ENCODE results near the gene DENND6B. TPM values are rescaled to one million over a fixed set of nuclear protein-coding genes. Genes with fewer than 3 reads are reported as not detected.

The DENND6B gene
- total RNA-seq, 1 donor from 2014 or later: 2.7 TPM

- no peak for DNase-seq (ENCODE audit: extremely low spot score in 2 of 2)
- Histone ChIP-seq H3K4me1 (peaks cover 12% of the 10 kb centered on the region), H3K36me3 (peaks cover 0 to 88% of the 10 kb centered on the region in 2 donors), H3K27ac (peak overlapping the region; percentile 65), H3K27me3 (no peaks in the 10 kb centered on the region), H3K4me3 (no peak overlapping the region), H3K9me3 (no peaks in the 10 kb centered on the region)
- TF ChIP-seq POLR2A (IDR thresholded peaks at IDR 0.05) (no peak), POLR2AphosphoS5 (IDR thresholded peaks at IDR 0.05; ENCODE audit: insufficient read depth in 1 of 2, low read depth in 1 of 2) (no peak), CTCF (IDR thresholded peaks at IDR 0.05) (no peak)
- intact Hi-C loops (cut with DNase I): loop anchor here (5.0 kb wide), 1 partner anchor 60 kb away; the partner anchor contains the start of gene PPP6R2
Measured at GRCh38 chr22:50281957-50282356, 44.9 kb downstream of the DENND6B start.

- H3K27ac ChIP-seq: peak overlapping the region; percentile 6
- no peak for DNase-seq (ENCODE audit: extremely low spot score in 2 of 2)
- H3K4me1 ChIP-seq: peaks cover 12% of the 10 kb centered on the region
- no peaks in the 10 kb centered on the region for H3K27me3 ChIP-seq
- H3K4me3 ChIP-seq: no peak overlapping the region
- intact Hi-C loops (cut with DNase I): loop anchor here (5.0 kb wide), 1 partner anchor 61 kb away; the partner anchor contains the start of gene PPP6R2
- TF ChIP-seq POLR2AphosphoS5 (IDR thresholded peaks at IDR 0.05; ENCODE audit: insufficient read depth in 1 of 2, low read depth in 1 of 2) (no peak), POLR2A (IDR thresholded peaks at IDR 0.05) (no peak), CTCF (IDR thresholded peaks at IDR 0.05) (no peak)
- H3K9me3 ChIP-seq: no peaks in the 10 kb centered on the region
- peaks cover 0 to 88% of the 10 kb centered on the region in 2 donors for H3K36me3 ChIP-seq
Measured at GRCh38 chr22:50281384-50281760, 45.4 kb downstream of the DENND6B start.

GRCh38 chr22:50280708-50281383 lies 46.0 kb downstream of the DENND6B start:
- H3K9me3 ChIP-seq: no peaks in the 10 kb centered on the region
- peaks cover 12% of the 10 kb centered on the region for H3K4me1 ChIP-seq
- H3K36me3 ChIP-seq: peaks cover 0 to 85% of the 10 kb centered on the region in 2 donors
- H3K27me3 ChIP-seq: no peaks in the 10 kb centered on the region
- no peak overlapping the region for H3K27ac ChIP-seq
- H3K4me3 ChIP-seq: no peak overlapping the region
- intact Hi-C loops (cut with DNase I): loop anchor here (5.0 kb wide), 1 partner anchor 61 kb away; the partner anchor contains the start of gene PPP6R2
- no peak for TF ChIP-seq CTCF (IDR thresholded peaks at IDR 0.05)
- TF ChIP-seq POLR2A (IDR thresholded peaks at IDR 0.05): no peak
- no peak for TF ChIP-seq POLR2AphosphoS5 (IDR thresholded peaks at IDR 0.05; ENCODE audit: insufficient read depth in 1 of 2, low read depth in 1 of 2)
- DNase-seq (ENCODE audit: extremely low spot score in 2 of 2): no peak

GRCh38 chr22:50280022-50280707 lies 46.6 kb downstream of the DENND6B start:
- no peak overlapping the region for H3K27ac ChIP-seq
- peaks cover 12% of the 10 kb centered on the region for H3K4me1 ChIP-seq
- no peak for DNase-seq (ENCODE audit: extremely low spot score in 2 of 2)
- no peaks in the 10 kb centered on the region for H3K9me3 ChIP-seq
- TF ChIP-seq CTCF (IDR thresholded peaks at IDR 0.05): no peak
- no peak for TF ChIP-seq POLR2A (IDR thresholded peaks at IDR 0.05)
- TF ChIP-seq POLR2AphosphoS5 (IDR thresholded peaks at IDR 0.05; ENCODE audit: insufficient read depth in 1 of 2, low read depth in 1 of 2): no peak
- intact Hi-C loops (cut with DNase I): loop anchor here (5.0 kb wide), 1 partner anchor 62 kb away; the partner anchor contains the start of gene PPP6R2
- no peak overlapping the region for H3K4me3 ChIP-seq
- peaks cover 0 to 88% of the 10 kb centered on the region in 2 donors for H3K36me3 ChIP-seq
- H3K27me3 ChIP-seq: no peaks in the 10 kb centered on the region

Data from vagina (tissue), 2 donors.